ENCODE measurements around the gene PRSS33.

PRSS33 gene

GRCh38 chr16:2782583-2783351 is 4.6 kb downstream of the PRSS33 start:
- no peak for DNase-seq (ENCODE audit: low read depth in 2 of 2)
- TF ChIP-seq CTCF (IDR thresholded peaks at IDR 0.05; ENCODE audit: low read depth, low read length), result no peak
- no peak overlapping the region for H3K4me3 ChIP-seq (replicated peaks in 1 of 2; ENCODE audit: low read depth in 2 of 2, low read length in 2 of 2)

GRCh38 chr16:2779978-2780898 is 7.1 kb downstream of the PRSS33 start:
- TF ChIP-seq CTCF (IDR thresholded peaks at IDR 0.05; ENCODE audit: low read depth, low read length), result no peak
- no peak overlapping the region for H3K4me3 ChIP-seq (replicated peaks in 1 of 2; ENCODE audit: low read depth in 2 of 2, low read length in 2 of 2)
- DNase-seq (ENCODE audit: low read depth in 2 of 2), result no peak

DNA sequence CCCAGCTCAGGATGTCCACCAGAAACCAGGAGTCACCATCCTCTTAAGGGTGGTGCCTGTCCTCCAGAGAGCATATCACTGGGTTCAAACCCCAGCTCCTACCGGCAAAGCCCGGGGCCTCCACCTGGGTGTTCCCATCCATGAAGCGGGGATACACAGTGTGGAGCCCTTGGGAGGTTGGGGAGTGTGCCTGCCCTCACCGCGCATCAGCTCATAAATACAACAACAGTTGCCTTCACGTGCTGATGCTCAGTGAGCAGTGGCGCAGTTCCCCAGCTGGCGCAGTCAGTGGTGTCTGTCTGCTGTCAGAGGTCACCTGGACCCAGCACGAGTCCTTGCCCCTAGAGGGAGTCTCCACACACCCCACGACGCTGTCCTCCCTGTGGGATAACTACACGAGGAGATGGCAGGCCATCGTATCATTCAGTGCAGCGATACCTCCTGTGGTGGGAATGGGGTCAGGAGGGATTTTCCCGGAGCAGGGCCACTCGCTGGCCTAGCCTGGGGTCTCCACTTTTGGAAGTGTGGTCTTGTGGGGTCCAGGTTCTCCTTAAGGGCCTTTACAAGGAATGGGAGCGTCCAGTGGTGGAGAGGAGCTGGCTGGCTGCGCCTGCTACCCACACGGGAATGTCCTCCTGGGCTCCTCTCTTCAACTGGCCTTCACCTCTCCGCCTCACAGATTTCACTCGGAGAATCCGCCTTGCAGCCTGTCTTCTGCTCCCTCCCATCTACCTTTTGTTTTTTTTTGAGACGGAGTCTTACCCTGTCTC is 8.0 kb downstream of the PRSS33 start:
- H3K4me3 ChIP-seq (replicated peaks in 1 of 2; ENCODE audit: low read depth in 2 of 2, low read length in 2 of 2), result no peak overlapping the region
- no peak for DNase-seq (ENCODE audit: low read depth in 2 of 2)
- no peak for TF ChIP-seq CTCF (IDR thresholded peaks at IDR 0.05; ENCODE audit: low read depth, low read length)

DNA sequence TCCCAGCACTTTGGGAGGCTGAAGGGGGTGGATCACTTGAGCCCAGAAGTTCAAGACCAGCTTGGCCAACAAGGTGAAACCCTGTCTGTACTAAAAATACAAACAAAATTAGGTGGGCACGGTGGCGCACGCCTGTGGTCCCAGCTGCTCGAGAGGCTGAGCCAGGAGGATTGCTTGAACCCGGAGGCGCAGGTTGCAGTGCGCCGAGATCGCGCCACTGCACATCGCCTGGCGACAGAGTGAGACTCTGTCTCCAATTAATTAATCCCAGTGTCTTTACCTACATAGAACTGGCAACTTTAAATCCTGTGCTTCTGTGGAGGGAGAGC is 8.8 kb downstream of the PRSS33 start:
- no peak overlapping the region for H3K4me3 ChIP-seq (replicated peaks in 1 of 2; ENCODE audit: low read depth in 2 of 2, low read length in 2 of 2)
- TF ChIP-seq CTCF (IDR thresholded peaks at IDR 0.05; ENCODE audit: low read depth, low read length), result no peak

GRCh38 chr16:2777903-2778629 is 9.3 kb downstream of the PRSS33 start:
- TF ChIP-seq CTCF (IDR thresholded peaks at IDR 0.05; ENCODE audit: low read depth, low read length), result no peak
- peak overlapping the region; percentile 95 to 97 for H3K4me3 ChIP-seq (replicated peaks in 1 of 2; ENCODE audit: low read depth in 2 of 2, low read length in 2 of 2)
- no peak for DNase-seq (ENCODE audit: low read depth in 2 of 2)

More for the DNA sequence above, 8.8 kb downstream of the PRSS33 start:
- no peak for DNase-seq (ENCODE audit: low read depth in 2 of 2)
